GM18508 (cell line): ENCODE results near the gene NME7.
A peak's percentile ranks its signal among the peaks of the same experiment; 100 is the strongest.
"Not testable (repeated sequence)": the region's sequence is repeated elsewhere in the genome, so short reads cannot be mapped to it uniquely, and the experiment has no call there.

Source experiments
- ATAC-seq: cut with Tn5 transposase; IDR thresholded peaks from one replicate; pipeline ENCODE4 v1.9.1; 2021; ENCODE audit warnings: moderate number of reproducible peaks; ENCODE audit not compliant: insufficient read depth, unreplicated experiment

Gene NME7

DNA sequence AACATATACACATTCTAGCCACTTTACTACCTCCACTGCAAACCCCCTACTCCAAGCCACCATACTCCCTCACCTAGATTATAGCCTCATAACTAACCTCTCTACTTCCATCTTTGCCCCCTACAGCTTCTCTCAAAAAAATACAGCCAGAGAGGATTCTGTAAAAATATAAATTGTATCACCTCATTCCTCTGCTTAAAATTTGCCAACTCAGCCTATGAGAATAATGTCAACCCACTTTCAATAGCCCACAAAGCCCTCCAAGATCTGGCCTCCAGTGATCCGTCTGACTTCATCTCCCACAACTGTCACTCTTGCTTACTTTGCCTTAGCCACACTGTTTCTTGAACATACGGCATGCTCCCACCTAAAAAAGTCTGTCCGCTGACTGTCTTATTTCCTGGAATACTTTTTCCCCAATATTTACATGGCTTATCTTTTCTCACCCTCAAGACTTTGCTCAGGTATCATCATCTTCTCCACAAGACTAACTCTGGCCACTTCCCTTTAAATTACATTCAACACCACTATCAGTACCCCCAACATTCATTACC is 21.5 kb downstream of the NME7 start:
- ATAC-seq = no peak

GRCh38 chr1:169345511-169345910 is 22.1 kb downstream of the NME7 start:
- no peak for ATAC-seq

- not testable (repeated sequence) for ATAC-seq
Observed at GRCh38 chr1:169342096-169342495, 25.5 kb downstream of the NME7 start.

DNA sequence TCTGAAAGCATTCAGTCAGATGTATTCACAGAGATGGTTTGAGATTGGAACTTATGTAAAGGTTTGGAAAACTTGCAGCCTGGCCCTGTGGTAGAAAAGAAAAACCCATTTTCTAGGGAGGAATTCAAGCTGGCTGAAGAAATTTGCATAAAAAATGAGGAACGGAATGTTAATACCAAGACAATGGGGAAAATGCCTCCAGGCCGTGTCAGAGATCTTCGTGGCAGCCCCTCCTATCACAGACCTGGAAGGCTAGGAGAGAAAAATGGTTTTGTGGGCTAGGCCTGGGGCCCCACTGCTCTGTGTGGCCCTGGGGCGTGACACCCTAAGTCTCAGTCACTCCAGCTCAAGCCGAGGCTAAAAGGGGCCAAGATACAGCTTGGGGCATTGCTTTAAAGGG is 26.7 kb downstream of the NME7 start:
- no peak for ATAC-seq

DNA sequence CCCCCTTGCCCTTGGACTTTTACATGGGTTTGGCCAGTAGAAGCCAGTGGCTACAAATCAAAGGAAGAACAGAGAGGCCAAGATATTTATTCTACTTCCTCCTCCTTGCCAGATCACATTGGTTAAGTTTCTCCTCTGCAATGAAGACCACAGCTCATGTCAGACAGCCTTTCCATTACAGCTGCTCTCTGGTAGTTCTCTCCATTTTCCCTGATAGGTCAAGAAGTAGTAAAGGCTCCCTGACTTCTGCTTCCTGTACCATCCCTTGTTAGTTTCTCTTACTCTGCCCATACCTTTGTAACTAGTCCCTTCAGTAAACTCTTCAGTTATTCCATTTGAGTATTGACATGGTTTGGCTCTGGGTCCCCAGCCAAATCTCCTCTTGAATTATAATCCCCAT is 27.8 kb downstream of the NME7 start:
- no peak for ATAC-seq

GRCh38 chr1:169338617-169339016 is 29.0 kb downstream of the NME7 start:
- no peak for ATAC-seq

DNA sequence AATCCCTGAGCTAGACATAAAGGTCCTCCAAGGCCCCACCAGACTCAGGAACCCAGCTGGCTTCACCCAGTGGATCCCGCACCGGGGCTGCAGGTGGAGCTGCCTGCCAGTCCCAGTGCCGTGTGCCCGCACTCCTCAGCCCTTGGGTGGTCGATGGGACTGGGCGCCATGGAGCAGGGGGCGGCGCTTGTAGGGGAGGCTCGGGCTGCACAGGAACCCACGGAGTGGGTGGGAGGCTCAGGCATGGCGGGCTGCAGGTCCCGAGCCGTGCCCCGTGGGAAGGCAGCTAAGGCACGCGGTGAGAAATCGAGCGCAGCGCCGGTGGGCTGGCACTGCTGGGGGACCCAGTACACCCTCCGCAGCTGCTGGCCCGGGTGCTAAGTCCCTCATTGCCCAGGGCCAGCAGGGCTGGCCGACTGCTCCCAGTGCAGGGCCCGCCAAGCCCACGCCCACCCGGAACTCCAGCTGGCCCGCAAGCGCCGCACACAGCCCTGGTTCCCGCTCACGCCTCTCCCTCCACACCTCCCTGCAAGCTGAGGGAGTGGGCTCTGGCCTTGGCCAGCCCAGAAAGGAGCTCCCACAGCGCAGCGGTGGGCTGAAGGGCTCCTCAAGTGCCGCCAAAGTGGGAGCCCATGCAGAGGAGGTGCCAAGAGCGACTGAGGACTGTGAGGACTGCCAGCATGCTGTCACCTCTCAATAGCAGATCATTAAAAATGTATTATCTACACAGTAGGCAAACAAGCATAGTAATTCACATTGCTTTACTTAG is 30.5 kb downstream of the NME7 start:
- not testable (repeated sequence) for ATAC-seq

DNA sequence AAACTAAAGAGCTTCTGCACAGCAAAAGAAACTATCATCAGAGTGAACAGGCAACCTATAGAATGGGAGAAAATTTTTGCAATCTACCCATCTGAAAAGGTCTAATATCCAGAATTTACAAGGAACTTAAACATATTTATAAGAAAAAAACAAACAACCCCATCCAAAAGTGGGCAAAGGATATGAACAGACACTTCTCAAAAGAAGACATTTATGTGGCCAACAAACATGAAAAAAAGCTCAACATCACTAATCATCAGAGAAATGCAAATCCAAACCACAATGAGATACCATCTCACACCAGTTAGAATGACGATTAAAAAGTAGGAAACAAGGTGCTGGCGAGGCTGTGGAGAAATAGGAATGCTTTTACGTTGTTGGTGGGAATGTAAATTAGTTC is 32.9 kb downstream of the NME7 start:
- not testable (repeated sequence) for ATAC-seq

GRCh38 chr1:169330927-169331326 is 36.7 kb downstream of the NME7 start:
- ATAC-seq = no peak

GRCh38 chr1:169329383-169329782 is 38.2 kb downstream of the NME7 start:
- ATAC-seq = no peak

- no peak for ATAC-seq
Observed at GRCh38 chr1:169327875-169328274, 39.7 kb downstream of the NME7 start.

DNA sequence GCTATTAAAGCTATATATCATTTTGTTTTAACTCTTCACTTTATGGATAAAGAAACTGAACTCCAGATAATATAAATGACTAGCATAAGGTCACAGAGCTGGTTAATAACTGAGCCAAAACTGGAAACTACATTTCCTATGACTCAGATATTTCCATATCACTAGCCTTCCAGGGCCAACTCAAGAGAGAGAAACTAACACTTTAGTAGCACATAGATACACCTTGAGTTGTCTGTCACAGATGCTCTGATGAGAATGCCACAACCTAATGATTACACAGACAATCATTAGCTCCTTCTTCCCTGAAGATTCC is 40.7 kb downstream of the NME7 start:
- peak; percentile 97 for ATAC-seq

GRCh38 chr1:169326261-169326955 is 41.2 kb downstream of the NME7 start:
- ATAC-seq = peak; percentile 17

DNA sequence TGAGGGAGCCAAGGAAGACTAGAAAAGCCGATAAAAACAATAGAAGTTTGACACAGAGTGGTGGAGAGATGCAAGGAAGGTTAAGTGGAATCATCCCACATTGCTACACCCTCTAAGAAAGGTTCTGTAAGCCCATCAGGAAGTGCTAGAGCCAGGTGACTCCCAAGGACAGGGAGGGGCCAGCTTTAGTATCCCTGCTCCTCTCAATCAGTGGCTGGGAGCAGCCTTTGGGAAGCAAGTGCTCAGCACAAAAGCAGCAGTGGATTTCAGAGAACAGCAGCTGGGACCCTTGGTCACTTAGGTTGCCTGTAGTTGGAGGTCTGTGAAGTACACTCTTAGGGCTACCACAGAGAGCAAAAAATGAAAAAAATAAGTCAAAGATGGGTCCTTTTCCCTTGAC is 42.5 kb downstream of the NME7 start:
- ATAC-seq = no peak

- ATAC-seq = no peak
Observed at GRCh38 chr1:169322138-169322537, 45.5 kb downstream of the NME7 start.

DNA sequence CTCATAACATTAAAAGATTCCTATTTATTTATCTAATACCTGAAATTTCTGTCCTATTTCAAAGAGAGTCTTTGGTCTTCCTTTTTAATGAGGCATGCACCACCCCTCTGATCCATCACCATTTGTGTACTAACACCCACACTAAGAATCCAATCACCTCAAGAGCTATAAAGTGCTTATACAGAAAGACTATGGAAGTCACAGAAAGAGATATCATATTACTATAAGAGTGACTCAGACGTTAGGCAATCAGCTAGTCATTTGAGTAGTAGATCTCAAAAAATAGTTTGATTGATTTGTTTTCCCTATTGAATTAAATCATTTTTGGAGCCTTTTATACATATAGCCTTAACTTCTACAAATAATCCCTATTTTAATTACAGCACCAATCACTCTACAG is 46.1 kb downstream of the NME7 start:
- no peak for ATAC-seq

DNA sequence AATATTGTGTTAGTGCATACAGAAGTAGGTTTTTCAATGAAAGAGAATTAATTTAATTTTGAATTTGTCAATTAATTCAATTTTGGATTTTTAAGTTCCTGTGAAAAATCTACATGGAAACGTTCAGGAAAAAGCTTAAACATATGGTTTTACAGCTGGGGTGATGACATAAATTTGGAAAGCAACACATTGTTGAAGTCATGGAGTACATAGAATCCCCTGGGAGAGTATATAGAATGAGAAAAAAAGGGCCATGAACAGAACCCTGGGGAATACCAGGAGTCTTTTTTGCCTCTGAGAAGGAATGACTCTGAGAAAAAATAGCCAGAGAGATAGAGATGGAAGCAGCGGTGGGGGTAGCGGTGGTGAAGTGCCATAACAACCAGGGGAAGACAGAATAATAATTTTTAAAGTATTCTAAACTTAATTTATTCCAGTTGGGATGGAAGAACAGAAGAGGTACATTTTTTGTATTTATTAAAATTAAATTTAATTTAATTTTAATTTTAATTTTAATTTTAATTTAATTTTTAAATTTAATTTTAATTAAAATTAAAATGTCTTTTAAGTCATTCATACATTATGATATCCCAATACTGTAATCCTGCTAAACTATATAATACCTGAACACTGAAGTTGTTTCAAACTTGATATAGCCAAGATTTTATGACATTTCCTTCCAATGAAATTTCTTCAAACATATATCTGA is 48.9 kb downstream of the NME7 start:
- no peak for ATAC-seq

GRCh38 chr1:169316556-169316955 is 51.0 kb downstream of the NME7 start:
- ATAC-seq = no peak

DNA sequence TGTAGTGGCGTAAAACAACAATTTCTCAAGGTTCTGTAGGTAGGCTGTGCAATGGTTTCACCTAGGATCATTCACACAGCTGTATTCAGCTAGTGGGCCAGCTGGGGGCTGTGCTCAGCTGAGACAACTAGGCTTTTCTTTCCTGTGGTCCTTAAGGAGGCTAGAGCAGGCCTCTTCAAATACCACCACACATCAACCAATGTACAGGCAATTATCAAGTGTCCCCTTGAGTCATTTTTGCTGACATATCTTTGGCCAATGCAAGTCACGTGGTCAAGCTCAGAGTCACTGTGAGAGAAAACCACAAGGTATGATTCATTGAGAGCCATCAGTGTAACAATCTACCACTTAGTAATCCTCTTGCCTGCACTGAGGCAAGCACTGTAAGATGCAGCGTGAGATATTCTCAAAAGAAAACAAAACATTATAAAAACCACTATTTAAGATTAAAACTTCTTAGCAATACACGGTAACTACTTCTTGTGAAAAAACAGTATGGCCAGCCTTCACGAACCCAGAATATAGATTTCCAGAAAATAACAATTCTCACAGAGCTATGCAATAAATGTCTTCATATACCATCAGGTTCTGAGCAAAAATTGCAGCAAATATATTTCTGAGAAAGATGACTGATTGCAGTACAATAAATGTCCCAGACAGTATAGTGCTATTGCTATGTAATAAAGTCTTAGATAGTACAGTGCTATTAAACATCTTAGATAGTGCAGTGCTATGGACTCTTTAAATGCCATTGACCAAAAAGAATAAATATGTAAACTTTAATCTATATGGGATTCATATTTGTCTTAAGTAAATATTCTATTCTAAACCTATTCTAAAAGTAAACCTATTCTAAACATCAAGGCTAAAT is 55.3 kb downstream of the NME7 start:
- no peak for ATAC-seq
